Measurements from ENCODE around the gene HDAC9.
A peak's percentile ranks its signal among the peaks of the same experiment; 100 is the strongest.
"Not testable (repeated sequence)": the region's sequence is repeated elsewhere in the genome, so short reads cannot be mapped to it uniquely, and the experiment has no call there.

Gene HDAC9

GRCh38 chr7:18666107-18666728 lies 170.7 kb downstream of the HDAC9 start:
- peak; percentile 74 for DNase-seq

DNA sequence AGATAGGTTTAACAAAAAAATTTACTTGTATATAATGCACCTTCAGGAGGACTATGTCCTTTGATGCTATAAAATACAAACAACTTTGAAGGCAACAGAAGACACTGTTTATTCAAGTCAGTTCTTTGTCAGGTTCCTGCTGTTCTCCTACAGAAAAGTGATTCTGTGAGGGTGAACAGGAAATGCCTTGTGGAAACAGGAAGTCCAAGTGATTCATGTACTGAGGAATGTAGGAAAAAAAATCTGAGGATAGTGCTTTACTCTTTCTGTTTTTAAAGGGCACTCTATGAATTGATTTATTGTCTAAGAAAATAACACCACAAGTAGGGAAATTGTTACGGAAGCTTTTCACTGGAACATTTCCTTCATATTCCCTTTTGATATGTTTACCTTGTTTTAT lies 171.9 kb downstream of the HDAC9 start:
- DNase-seq, result no peak

DNA sequence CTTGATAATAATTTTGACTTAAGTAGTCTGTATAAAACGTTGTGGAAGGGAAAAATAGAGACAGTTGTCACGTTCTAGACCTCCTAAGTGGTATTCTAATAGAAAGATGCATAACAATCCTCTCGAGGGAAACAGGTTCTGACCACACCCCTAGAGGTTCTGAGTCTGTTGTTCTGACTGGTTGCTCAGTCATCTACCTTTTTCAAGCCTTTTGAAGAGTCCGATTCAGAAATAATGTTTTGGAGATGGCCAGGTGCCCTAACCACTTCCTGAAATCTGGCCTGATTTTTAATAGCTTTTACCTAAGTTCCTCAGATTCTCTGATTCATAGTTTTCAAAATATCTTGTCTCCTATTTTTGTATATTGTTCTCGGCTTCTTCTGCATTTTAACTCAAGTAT lies 175.6 kb downstream of the HDAC9 start:
- no peak for DNase-seq

GRCh38 chr7:18675579-18675978 lies 180.0 kb downstream of the HDAC9 start:
- no peak for DNase-seq

- no peak for DNase-seq
Measured at GRCh38 chr7:18679261-18679660, 183.7 kb downstream of the HDAC9 start.

- DNase-seq, result no peak
Measured at GRCh38 chr7:18680576-18680975, 185.0 kb downstream of the HDAC9 start.

DNA sequence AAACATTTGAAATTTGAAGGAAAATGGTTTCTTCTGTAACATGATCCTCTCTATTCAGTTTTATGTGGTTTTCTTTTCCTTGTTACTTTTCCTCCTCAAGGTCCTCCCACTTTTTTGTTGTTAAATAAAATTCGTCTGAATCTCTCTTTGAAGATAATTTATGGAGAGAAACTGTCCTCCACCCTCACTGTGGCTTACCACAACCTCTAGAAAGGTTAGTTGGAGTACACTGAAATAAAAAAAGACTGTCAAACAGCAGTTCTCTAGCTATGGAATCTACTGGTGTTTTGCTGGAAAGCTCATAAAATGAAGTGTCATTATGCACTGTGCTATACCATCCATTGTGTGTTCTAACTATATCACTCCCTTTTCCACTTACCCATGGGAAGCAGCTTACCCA lies 189.4 kb downstream of the HDAC9 start:
- DNase-seq, result peak; percentile 46

GRCh38 chr7:18685971-18686370 lies 190.4 kb downstream of the HDAC9 start:
- DNase-seq, result no peak

- DNase-seq, result no peak
Measured at GRCh38 chr7:18689551-18689950, 194.0 kb downstream of the HDAC9 start.

- peak; percentile 72 for DNase-seq
Measured at GRCh38 chr7:18693406-18693805, 197.9 kb downstream of the HDAC9 start.

DNA sequence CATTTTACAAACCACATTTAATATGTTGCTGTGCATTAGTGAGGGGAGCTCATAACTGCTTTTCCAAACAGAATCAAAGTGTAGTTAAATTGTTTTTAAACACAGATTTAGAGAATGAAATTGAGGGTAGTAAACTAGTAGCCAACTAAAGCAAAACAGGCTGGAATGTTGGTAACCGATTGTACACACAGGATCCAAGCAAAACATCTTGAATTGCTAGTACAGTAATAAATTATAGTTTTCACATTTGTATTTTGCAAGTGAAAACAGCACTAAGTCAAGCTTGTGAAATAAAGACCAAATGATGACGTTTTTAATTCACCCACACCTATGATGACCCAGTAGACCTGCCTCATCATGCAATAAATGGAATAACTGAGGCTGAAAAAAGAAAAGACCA lies 198.3 kb downstream of the HDAC9 start:
- DNase-seq, result no peak

GRCh38 chr7:18694484-18694883 lies 198.9 kb downstream of the HDAC9 start:
- DNase-seq, result no peak

- no peak for DNase-seq
Measured at GRCh38 chr7:18694911-18695310, 199.4 kb downstream of the HDAC9 start.

GRCh38 chr7:18698258-18698734 lies 202.7 kb downstream of the HDAC9 start:
- DNase-seq, result no peak

GRCh38 chr7:18700147-18700546 lies 204.6 kb downstream of the HDAC9 start:
- peak; percentile 7 for DNase-seq

DNA sequence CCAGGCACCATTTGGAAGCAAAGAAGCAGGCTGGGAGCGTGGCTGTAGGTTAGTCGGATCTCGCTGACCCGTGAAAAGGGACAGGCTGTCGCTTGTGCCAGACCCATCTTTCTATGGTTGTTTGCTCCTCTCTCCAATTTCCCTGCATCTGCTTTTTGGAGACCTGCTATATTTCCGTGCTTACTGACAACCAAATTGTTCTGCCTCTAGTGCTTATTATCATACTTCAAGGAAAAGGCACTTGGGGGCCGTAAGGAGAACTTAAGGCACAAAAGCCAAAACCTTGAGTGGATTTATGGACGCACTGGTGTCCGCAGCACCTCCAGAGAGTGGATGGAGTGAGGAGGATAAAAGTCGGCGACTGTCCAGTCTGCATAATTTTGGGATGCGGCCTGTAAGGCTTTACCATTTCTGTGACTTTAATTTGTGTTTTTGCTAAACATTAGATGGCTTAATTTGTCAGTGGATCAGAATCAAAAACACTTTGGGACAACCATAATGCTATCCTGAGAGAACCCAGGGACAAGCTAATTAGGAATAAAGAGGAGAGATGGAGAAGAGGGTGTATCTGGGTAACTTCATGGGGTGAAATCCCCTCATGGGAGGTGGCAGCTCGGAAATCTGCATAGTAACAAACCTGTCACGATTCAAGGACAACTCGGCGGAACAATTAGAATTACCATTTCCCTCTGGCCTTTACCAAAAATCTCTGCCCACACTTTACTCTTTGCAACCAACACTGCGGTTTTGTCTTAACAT lies 206.7 kb downstream of the HDAC9 start:
- DNase-seq, result no peak

- no peak for DNase-seq
Measured at GRCh38 chr7:18703685-18704084, 208.1 kb downstream of the HDAC9 start.

GRCh38 chr7:18706670-18707069 lies 211.1 kb downstream of the HDAC9 start:
- no peak for DNase-seq

DNA sequence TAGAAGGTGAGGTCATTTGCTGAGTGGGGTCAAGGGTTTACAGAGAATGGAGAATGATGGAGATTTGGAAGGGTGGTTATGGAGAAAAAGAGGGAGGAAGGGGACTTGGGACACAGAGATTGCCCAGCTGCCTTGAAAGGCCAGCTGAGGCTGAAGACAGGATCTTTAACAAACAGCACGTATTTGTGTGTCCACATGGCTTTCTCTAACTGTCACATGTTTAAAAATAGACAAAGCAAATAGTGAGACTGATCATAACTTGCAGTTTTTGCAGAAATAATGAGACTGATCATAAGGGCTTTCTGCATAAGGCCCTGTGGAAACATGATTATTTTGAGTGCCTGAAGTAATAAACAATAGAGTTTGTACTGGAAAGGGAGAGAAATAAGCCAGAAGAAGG lies 212.7 kb downstream of the HDAC9 start:
- DNase-seq, result no peak

DNA sequence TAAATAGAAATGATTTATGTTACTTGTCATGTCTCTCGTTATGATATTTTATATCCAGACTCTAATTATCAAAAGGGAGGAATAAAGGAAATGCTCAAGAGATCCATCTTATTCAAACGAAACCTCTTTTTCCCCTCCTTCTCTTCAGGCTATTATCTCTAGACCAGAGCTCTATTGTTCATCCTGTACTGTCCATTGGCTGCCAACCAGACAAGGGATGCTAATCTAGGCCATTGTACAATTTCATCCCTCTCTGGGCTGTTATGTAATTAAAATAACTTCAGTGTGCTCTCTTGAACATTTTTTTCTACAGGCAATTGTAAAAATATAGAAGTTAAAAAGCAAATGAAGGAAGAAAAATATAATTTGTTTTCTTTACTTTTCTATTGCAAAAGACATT lies 220.4 kb downstream of the HDAC9 start:
- DNase-seq, result no peak

DNA sequence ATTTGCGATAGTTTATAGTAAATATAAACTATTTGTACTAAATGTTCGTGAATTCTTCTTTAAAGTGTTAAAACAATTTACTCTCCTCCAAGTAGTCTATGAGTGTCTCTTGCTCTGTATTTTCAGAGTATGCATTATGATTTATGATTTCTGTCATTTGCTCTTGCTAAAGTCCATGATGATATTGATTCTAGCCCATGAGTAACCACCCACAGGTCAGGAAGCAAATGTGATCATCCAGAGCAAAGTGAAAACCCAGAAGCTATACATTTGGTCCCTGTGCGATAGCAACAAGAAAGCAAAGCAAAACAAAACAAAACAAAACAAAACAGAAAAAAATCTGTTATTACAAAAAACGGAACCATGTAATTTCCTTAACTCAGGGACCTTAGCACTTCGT lies 225.9 kb downstream of the HDAC9 start:
- DNase-seq, result no peak

- DNase-seq, result no peak
Measured at GRCh38 chr7:18724318-18724717, 228.8 kb downstream of the HDAC9 start.

DNA sequence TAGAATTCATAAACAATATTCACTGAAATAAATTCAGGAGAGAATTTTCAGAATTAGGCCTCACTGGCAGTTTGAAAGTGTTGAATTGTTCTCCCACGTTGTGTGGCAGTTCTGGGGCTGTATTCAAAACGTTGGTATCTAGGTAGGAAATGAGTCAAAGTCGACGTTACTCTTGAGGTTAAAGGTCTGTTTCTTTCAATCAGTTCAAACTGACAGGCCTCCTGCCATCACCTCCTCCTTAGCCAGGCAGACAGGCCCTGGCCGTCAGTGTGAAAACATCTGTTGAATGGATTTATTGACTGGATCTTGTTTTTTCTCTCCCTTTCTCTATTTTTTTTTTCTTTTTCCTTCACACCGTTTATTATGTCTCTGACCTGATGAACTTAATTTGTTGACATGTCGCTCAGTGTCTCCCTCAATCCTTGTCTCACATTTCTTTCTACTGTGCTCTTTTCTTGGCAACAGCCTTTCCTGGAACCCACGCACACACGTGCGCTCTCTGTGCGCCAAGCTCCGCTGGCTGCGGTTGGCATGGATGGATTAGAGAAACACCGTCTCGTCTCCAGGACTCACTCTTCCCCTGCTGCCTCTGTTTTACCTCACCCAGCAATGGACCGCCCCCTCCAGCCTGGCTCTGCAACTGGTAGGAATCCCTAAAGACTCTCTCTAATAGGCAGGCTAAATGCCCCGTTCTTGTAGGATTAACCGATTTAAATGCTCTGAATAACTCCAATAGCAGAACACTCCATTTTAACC lies 231.7 kb downstream of the HDAC9 start:
- no peak for DNase-seq

- not testable (repeated sequence) for DNase-seq
Measured at GRCh38 chr7:18736012-18736411, 240.5 kb downstream of the HDAC9 start.

Data from MV-4-11 (cell line).